ENCODE data around the gene C10orf105.

- TF ChIP-seq EZH2 (IDR thresholded peaks at IDR 0.05; ENCODE audit: low read length) (no peak), CTCF (optimal IDR thresholded peaks at IDR 0.05 in 1 of 3, IDR thresholded peaks at IDR 0.05 in 1 of 3, conservative IDR thresholded peaks at IDR 0.05 in 1 of 3; ENCODE audit: extremely low read depth in 1 of 3, insufficient read depth in 2 of 3, low read length in 3 of 3) (no peak)
Observed at GRCh38 chr10:71737001-71737833, 17.6 kb upstream of the C10orf105 start.

All from keratinocyte (primary cell).